Measurements from ENCODE around the gene C2orf78. TPM values are rescaled to one million over a fixed set of nuclear protein-coding genes. Genes with fewer than 3 reads are reported as not detected.

Gene C2orf78
- total RNA-seq, 1 donor from 2014 or later = not detected

GRCh38 chr2:73818296-73818695 is 34.3 kb downstream of the C2orf78 start:
- no peaks in the 10 kb centered on the region for H3K9me3 Mint-ChIP-seq (ENCODE audit: unreplicated experiment)
- no peak for DNase-seq (ENCODE audit: extremely low spot score, unreplicated experiment)
- peaks cover 70% of the 10 kb centered on the region for H3K27me3 Mint-ChIP-seq (ENCODE audit: unreplicated experiment)
- H3K36me3 Mint-ChIP-seq (ENCODE audit: unreplicated experiment) = no peaks in the 10 kb centered on the region
- no peak overlapping the region for H3K4me3 Mint-ChIP-seq (ENCODE audit: unreplicated experiment)
- H3K4me1 Mint-ChIP-seq (ENCODE audit: unreplicated experiment) = no peaks in the 10 kb centered on the region
- TF ChIP-seq, protein P1, sequence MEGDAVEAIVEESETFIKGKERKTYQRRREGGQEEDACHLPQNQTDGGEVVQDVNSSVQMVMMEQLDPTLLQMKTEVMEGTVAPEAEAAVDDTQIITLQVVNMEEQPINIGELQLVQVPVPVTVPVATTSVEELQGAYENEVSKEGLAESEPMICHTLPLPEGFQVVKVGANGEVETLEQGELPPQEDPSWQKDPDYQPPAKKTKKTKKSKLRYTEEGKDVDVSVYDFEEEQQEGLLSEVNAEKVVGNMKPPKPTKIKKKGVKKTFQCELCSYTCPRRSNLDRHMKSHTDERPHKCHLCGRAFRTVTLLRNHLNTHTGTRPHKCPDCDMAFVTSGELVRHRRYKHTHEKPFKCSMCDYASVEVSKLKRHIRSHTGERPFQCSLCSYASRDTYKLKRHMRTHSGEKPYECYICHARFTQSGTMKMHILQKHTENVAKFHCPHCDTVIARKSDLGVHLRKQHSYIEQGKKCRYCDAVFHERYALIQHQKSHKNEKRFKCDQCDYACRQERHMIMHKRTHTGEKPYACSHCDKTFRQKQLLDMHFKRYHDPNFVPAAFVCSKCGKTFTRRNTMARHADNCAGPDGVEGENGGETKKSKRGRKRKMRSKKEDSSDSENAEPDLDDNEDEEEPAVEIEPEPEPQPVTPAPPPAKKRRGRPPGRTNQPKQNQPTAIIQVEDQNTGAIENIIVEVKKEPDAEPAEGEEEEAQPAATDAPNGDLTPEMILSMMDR (IDR thresholded peaks at IDR 0.05) = no peak
- no peak overlapping the region for H3K27ac Mint-ChIP-seq (ENCODE audit: unreplicated experiment)

- TF ChIP-seq, protein P1 (IDR thresholded peaks at IDR 0.05) = no peak
- no peaks in the 10 kb centered on the region for H3K9me3 Mint-ChIP-seq (ENCODE audit: unreplicated experiment)
Observed at GRCh38 chr2:73821227-73821626, 37.2 kb downstream of the C2orf78 start.

GRCh38 chr2:73821669-73822068 is 37.7 kb downstream of the C2orf78 start:
- Mint-ChIP-seq H3K27ac (ENCODE audit: unreplicated experiment) (no peak overlapping the region), H3K36me3 (ENCODE audit: unreplicated experiment) (no peaks in the 10 kb centered on the region), H3K27me3 (ENCODE audit: unreplicated experiment) (peaks cover 43% of the 10 kb centered on the region), H3K9me3 (ENCODE audit: unreplicated experiment) (no peaks in the 10 kb centered on the region), H3K4me1 (ENCODE audit: unreplicated experiment) (peaks cover 7% of the 10 kb centered on the region), H3K4me3 (ENCODE audit: unreplicated experiment) (no peak overlapping the region)
- DNase-seq (ENCODE audit: extremely low spot score, unreplicated experiment) = no peak
- TF ChIP-seq, protein P1 (IDR thresholded peaks at IDR 0.05) = no peak

More at GRCh38 chr2:73821227-73821626, 37.2 kb downstream of the C2orf78 start:
- no peak overlapping the region for H3K4me3 Mint-ChIP-seq (ENCODE audit: unreplicated experiment)
- H3K36me3 Mint-ChIP-seq (ENCODE audit: unreplicated experiment) = no peaks in the 10 kb centered on the region
- no peak overlapping the region for H3K27ac Mint-ChIP-seq (ENCODE audit: unreplicated experiment)
- peaks cover 7% of the 10 kb centered on the region for H3K4me1 Mint-ChIP-seq (ENCODE audit: unreplicated experiment)
- no peak for DNase-seq (ENCODE audit: extremely low spot score, unreplicated experiment)
- H3K27me3 Mint-ChIP-seq (ENCODE audit: unreplicated experiment) = peaks cover 48% of the 10 kb centered on the region

DNA sequence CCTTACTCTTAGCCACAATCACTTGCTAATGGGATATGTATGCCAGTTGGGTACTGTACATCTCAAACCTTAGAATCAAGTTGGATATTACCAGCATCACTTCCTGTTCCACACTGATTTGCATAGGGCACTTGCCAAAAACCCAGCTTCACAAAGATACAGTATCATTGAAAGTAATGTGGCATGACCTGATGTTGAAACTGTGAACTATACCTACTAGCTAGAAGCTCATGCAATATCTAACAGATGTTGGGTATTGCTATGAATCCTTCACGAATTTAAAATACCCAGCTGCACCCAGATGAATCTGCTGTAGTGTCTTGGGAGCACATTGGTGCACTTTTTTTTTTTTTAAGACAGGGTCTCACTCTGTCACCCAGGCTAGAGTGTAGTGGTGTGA is 38.3 kb downstream of the C2orf78 start:
- Mint-ChIP-seq H3K4me1 (ENCODE audit: unreplicated experiment) (peaks cover 7% of the 10 kb centered on the region), H3K9me3 (ENCODE audit: unreplicated experiment) (no peaks in the 10 kb centered on the region), H3K27me3 (ENCODE audit: unreplicated experiment) (peaks cover 42% of the 10 kb centered on the region), H3K27ac (ENCODE audit: unreplicated experiment) (no peak overlapping the region), H3K36me3 (ENCODE audit: unreplicated experiment) (no peaks in the 10 kb centered on the region), H3K4me3 (ENCODE audit: unreplicated experiment) (no peak overlapping the region)
- TF ChIP-seq, protein P1 (IDR thresholded peaks at IDR 0.05) = no peak
- DNase-seq (ENCODE audit: extremely low spot score, unreplicated experiment) = no peak

- no peaks in the 10 kb centered on the region for H3K36me3 Mint-ChIP-seq (ENCODE audit: unreplicated experiment)
- no peak overlapping the region for H3K4me3 Mint-ChIP-seq (ENCODE audit: unreplicated experiment)
- H3K27ac Mint-ChIP-seq (ENCODE audit: unreplicated experiment) = no peak overlapping the region
- TF ChIP-seq, protein P1 (IDR thresholded peaks at IDR 0.05) = no peak
- H3K4me1 Mint-ChIP-seq (ENCODE audit: unreplicated experiment) = peaks cover 9% of the 10 kb centered on the region
- no peak for DNase-seq (ENCODE audit: extremely low spot score, unreplicated experiment)
- H3K9me3 Mint-ChIP-seq (ENCODE audit: unreplicated experiment) = no peaks in the 10 kb centered on the region
- H3K27me3 Mint-ChIP-seq (ENCODE audit: unreplicated experiment) = peaks cover 42% of the 10 kb centered on the region
Observed at GRCh38 chr2:73822991-73823390, 39.0 kb downstream of the C2orf78 start.

All from osteocyte (in vitro differentiated cells).